WTC11 (cell line): Measurements from ENCODE around the gene NRSN1. TPM values are rescaled to one million over a fixed set of nuclear protein-coding genes. Genes with fewer than 3 reads are reported as not detected.

ENCODE experiments used
- ATAC-seq: fragments of 200-7000 bp; cut with Tn5 transposase; 2 replicates; pipeline ENCODE4 v1.10.0; 2021; ENCODE audit warnings: mild to moderate bottlenecking, moderate library complexity
- CTCF ChIA-PET: fragments of 300-600 bp; sonication (Branson Sonifier 250); formaldehyde crosslinking; loops from one replicate; lab custom pipeline; 2021; ENCODE audit warnings: antibody characterized with exemption; lab: Charles Lee
- POLR2A ChIA-PET: fragments of 350-600 bp; sonication (Branson Sonifier 250); formaldehyde crosslinking; loops from one replicate; lab custom pipeline; 2021; ENCODE audit warnings: antibody characterized with exemption; lab: Charles Lee
- DNase-seq: peaks from one replicate; pipeline ENCODE4 v3.0.0; 2021; ENCODE audit warnings: low spot score
- H3K27ac Mint-ChIP-seq: 2 replicates; pipeline ENCODE4 v1.8.0; 2021; ENCODE audit warnings: mixed read lengths
- H3K27me3 Mint-ChIP-seq: 2 replicates; pipeline ENCODE4 v1.8.0; 2021; ENCODE audit warnings: low read depth, mild to moderate bottlenecking, moderate library complexity, mixed read lengths
- H3K36me3 Mint-ChIP-seq: 2 replicates; pipeline ENCODE4 v1.8.0; 2021; ENCODE audit warnings: mixed read lengths
- H3K4me1 Mint-ChIP-seq: 2 replicates; pipeline ENCODE4 v1.8.0; 2022; ENCODE audit warnings: mixed read lengths
- H3K4me3 Mint-ChIP-seq: 2 replicates; pipeline ENCODE4 v1.8.0; 2021; ENCODE audit warnings: mild to moderate bottlenecking, moderate library complexity, mixed read lengths
- H3K9me3 Mint-ChIP-seq: 2 replicates; pipeline ENCODE4 v1.8.0; 2021; ENCODE audit warnings: mixed read lengths
- AFF4 ChIP-seq: sonication (generic); formaldehyde crosslinking; IDR thresholded peaks from 2 replicates; pipeline ENCODE4 v1.8.1; 2023; ENCODE audit warnings: mild to moderate bottlenecking, missing genetic modification reagents, borderline replicate concordance
- ATF3 ChIP-seq: sonication (generic); formaldehyde crosslinking; conservative IDR thresholded peaks from 2 replicates; pipeline ENCODE4 v1.8.1; 2022; ENCODE audit warnings: mild to moderate bottlenecking, missing genetic modification reagents
- CBFB ChIP-seq: sonication (generic); formaldehyde crosslinking; IDR thresholded peaks from 2 replicates; pipeline ENCODE4 v1.8.1; 2022; ENCODE audit warnings: mild to moderate bottlenecking, low read depth, missing genetic modification reagents
- ELF4 ChIP-seq: sonication (generic); formaldehyde crosslinking; IDR thresholded peaks from 2 replicates; pipeline ENCODE4 v1.8.1; 2022; ENCODE audit warnings: low read depth, mild to moderate bottlenecking, moderate library complexity, missing genetic modification reagents
- ESRRA ChIP-seq: sonication (generic); formaldehyde crosslinking; IDR thresholded peaks from 2 replicates; pipeline ENCODE4 v1.8.1; 2022; ENCODE audit warnings: mild to moderate bottlenecking, missing genetic modification reagents, borderline replicate concordance
- FOXP1 ChIP-seq: sonication (generic); formaldehyde crosslinking; IDR thresholded peaks from 2 replicates; pipeline ENCODE4 v1.8.0; 2022; ENCODE audit warnings: missing genetic modification reagents, mild to moderate bottlenecking, moderate library complexity, borderline replicate concordance
- GRHL2 ChIP-seq: fragments of 250-450 bp; sonication (Bioruptor Pico); IDR thresholded peaks from 2 replicates; pipeline ENCODE4 v1.8.0; 2022; ENCODE audit warnings: mild to moderate bottlenecking, moderate library complexity; ENCODE audit not compliant: insufficient replicate concordance, severe bottlenecking
- JAZF1 ChIP-seq: fragments of 250-450 bp; sonication (Bioruptor Pico); IDR thresholded peaks from 2 replicates; pipeline ENCODE4 v1.9.0; 2021; ENCODE audit warnings: moderate library complexity, mild to moderate bottlenecking, inconsistent platforms
- MAX ChIP-seq: sonication (generic); formaldehyde crosslinking; IDR thresholded peaks from 2 replicates; pipeline ENCODE4 v1.8.0; 2022; ENCODE audit warnings: mild to moderate bottlenecking, missing genetic modification reagents
- MXD4 ChIP-seq: fragments of 250-450 bp; sonication (Bioruptor Pico); IDR thresholded peaks from 2 replicates; pipeline ENCODE4 v1.8.0; 2021; ENCODE audit warnings: mild to moderate bottlenecking, moderate library complexity, borderline replicate concordance
- NFATC4 ChIP-seq: fragments of 250-450 bp; sonication (Bioruptor Pico); IDR thresholded peaks from 2 replicates; pipeline ENCODE4 v1.9.0; 2021; ENCODE audit warnings: mild to moderate bottlenecking
- SMAD3 ChIP-seq: sonication (generic); formaldehyde crosslinking; IDR thresholded peaks from 2 replicates; pipeline ENCODE4 v1.8.0; 2022; ENCODE audit warnings: missing genetic modification reagents, mild to moderate bottlenecking, borderline replicate concordance
- SOX15 ChIP-seq: fragments of 250-450 bp; sonication (Bioruptor Pico); IDR thresholded peaks from 2 replicates; pipeline ENCODE4 v1.9.0; 2021; ENCODE audit warnings: mild to moderate bottlenecking
- TP53 ChIP-seq: sonication (generic); formaldehyde crosslinking; IDR thresholded peaks from 2 replicates; pipeline ENCODE4 v1.8.1; 2023; ENCODE audit warnings: mild to moderate bottlenecking, missing genetic modification reagents
- ZBTB21 ChIP-seq: sonication (generic); formaldehyde crosslinking; IDR thresholded peaks from 2 replicates; pipeline ENCODE4 v1.8.1; 2023; ENCODE audit warnings: mild to moderate bottlenecking, missing genetic modification reagents, borderline replicate concordance
- ZNF396 ChIP-seq: fragments of 250-450 bp; sonication (Bioruptor Pico); IDR thresholded peaks from 2 replicates; pipeline ENCODE4 v1.8.0; 2021; ENCODE audit warnings: mild to moderate bottlenecking, moderate library complexity, borderline replicate concordance
- ZNF423 ChIP-seq: fragments of 250-450 bp; sonication (Bioruptor Pico); IDR thresholded peaks from 2 replicates; pipeline ENCODE4 v2.1.2; 2022; ENCODE audit warnings: mild to moderate bottlenecking, moderate library complexity
- ZNF425 ChIP-seq: fragments of 250-450 bp; sonication (Bioruptor Pico); conservative IDR thresholded peaks from 2 replicates; pipeline ENCODE4 v1.9.0; 2021; ENCODE audit warnings: mild to moderate bottlenecking
- total RNA-seq: library from RNA; stranded (reverse); gene quantifications from 3 replicates; pipeline ENCODE4 v1.2.3, GENCODE V29; 2021
- TF ChIP-seq, protein P1 (sequence below): sonication (generic); formaldehyde crosslinking; IDR thresholded peaks from 2 replicates; pipeline ENCODE4 v1.8.1; 2022; ENCODE audit warnings: low read depth, mild to moderate bottlenecking, moderate library complexity, missing genetic modification reagents, borderline replicate concordance
- TF ChIP-seq, protein P2 (sequence below): sonication (generic); formaldehyde crosslinking; IDR thresholded peaks from 2 replicates; pipeline ENCODE4 v1.8.0; 2023; ENCODE audit warnings: missing genetic modification reagents
- TF ChIP-seq, protein P3 (sequence below): sonication (generic); formaldehyde crosslinking; IDR thresholded peaks from 2 replicates; pipeline ENCODE4 v1.8.1; 2023; ENCODE audit warnings: mild to moderate bottlenecking, missing genetic modification reagents
- TF ChIP-seq, protein P4 (sequence below): sonication (generic); formaldehyde crosslinking; IDR thresholded peaks from 2 replicates; pipeline ENCODE4 v1.8.0; 2022; ENCODE audit warnings: mild to moderate bottlenecking, missing genetic modification reagents
- TF ChIP-seq, protein P5 (sequence below): fragments of 250-450 bp; sonication (Bioruptor Pico); IDR thresholded peaks from 2 replicates; pipeline ENCODE4 v1.9.0; 2021; ENCODE audit warnings: mild to moderate bottlenecking

Gene NRSN1
- total RNA-seq, 1 experiment from 2014 or later: not detected

GRCh38 chr6:24154121-24154520 lies 28.1 kb downstream of the NRSN1 start:
- TF ChIP-seq, protein P1, sequence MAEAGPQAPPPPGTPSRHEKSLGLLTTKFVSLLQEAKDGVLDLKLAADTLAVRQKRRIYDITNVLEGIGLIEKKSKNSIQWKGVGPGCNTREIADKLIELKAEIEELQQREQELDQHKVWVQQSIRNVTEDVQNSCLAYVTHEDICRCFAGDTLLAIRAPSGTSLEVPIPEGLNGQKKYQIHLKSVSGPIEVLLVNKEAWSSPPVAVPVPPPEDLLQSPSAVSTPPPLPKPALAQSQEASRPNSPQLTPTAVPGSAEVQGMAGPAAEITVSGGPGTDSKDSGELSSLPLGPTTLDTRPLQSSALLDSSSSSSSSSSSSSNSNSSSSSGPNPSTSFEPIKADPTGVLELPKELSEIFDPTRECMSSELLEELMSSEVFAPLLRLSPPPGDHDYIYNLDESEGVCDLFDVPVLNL: no peak
- TF ChIP-seq SMAD3 (CRISPR knock-in tag) (no peak), GRHL2 (no peak), ZBTB21 (no peak), ELF4 (CRISPR knock-in tag) (no peak), SOX15 (CRISPR knock-in tag) (no peak), ZNF425 (CRISPR knock-in tag) (no peak), CBFB (CRISPR knock-in tag) (no peak), ZNF396 (CRISPR knock-in tag) (no peak), JAZF1 (CRISPR knock-in tag) (no peak), TP53 (CRISPR knock-in tag) (no peak), MAX (CRISPR knock-in tag) (no peak), NFATC4 (CRISPR knock-in tag) (no peak)
- TF ChIP-seq, protein P2, sequence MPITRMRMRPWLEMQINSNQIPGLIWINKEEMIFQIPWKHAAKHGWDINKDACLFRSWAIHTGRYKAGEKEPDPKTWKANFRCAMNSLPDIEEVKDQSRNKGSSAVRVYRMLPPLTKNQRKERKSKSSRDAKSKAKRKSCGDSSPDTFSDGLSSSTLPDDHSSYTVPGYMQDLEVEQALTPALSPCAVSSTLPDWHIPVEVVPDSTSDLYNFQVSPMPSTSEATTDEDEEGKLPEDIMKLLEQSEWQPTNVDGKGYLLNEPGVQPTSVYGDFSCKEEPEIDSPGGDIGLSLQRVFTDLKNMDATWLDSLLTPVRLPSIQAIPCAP (CRISPR knock-in tag): no peak
- TF ChIP-seq, protein P3, sequence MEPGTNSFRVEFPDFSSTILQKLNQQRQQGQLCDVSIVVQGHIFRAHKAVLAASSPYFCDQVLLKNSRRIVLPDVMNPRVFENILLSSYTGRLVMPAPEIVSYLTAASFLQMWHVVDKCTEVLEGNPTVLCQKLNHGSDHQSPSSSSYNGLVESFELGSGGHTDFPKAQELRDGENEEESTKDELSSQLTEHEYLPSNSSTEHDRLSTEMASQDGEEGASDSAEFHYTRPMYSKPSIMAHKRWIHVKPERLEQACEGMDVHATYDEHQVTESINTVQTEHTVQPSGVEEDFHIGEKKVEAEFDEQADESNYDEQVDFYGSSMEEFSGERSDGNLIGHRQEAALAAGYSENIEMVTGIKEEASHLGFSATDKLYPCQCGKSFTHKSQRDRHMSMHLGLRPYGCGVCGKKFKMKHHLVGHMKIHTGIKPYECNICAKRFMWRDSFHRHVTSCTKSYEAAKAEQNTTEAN (CRISPR knock-in tag): no peak
- TF ChIP-seq, protein P4, sequence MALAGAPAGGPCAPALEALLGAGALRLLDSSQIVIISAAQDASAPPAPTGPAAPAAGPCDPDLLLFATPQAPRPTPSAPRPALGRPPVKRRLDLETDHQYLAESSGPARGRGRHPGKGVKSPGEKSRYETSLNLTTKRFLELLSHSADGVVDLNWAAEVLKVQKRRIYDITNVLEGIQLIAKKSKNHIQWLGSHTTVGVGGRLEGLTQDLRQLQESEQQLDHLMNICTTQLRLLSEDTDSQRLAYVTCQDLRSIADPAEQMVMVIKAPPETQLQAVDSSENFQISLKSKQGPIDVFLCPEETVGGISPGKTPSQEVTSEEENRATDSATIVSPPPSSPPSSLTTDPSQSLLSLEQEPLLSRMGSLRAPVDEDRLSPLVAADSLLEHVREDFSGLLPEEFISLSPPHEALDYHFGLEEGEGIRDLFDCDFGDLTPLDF (CRISPR knock-in tag): no peak
- TF ChIP-seq, protein P5, sequence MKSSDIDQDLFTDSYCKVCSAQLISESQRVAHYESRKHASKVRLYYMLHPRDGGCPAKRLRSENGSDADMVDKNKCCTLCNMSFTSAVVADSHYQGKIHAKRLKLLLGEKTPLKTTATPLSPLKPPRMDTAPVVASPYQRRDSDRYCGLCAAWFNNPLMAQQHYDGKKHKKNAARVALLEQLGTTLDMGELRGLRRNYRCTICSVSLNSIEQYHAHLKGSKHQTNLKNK (CRISPR knock-in tag): no peak
- no peak for DNase-seq

GRCh38 chr6:24157886-24158285 lies 31.9 kb downstream of the NRSN1 start:
- no peaks in the 10 kb centered on the region for H3K36me3 Mint-ChIP-seq
- no peak overlapping the region for H3K27ac Mint-ChIP-seq
- DNase-seq (no peak), ATAC-seq (no peak)
- CTCF ChIA-PET: no interaction called here
- no peaks in the 10 kb centered on the region for H3K27me3 Mint-ChIP-seq
- no peaks in the 10 kb centered on the region for H3K4me1 Mint-ChIP-seq
- POLR2A ChIA-PET: no interaction called here
- H3K4me3 Mint-ChIP-seq: no peak overlapping the region
- H3K9me3 Mint-ChIP-seq: no peaks in the 10 kb centered on the region
- TF ChIP-seq ESRRA (CRISPR knock-in tag) (no peak), GRHL2 (no peak), AFF4 (CRISPR knock-in tag) (no peak), ZNF423 (no peak), MXD4 (no peak), ATF3 (CRISPR knock-in tag) (no peak), FOXP1 (CRISPR knock-in tag) (no peak)

More at GRCh38 chr6:24154121-24154520, 28.1 kb downstream of the NRSN1 start:
- no peak overlapping the region for H3K27ac Mint-ChIP-seq
- H3K4me3 Mint-ChIP-seq: no peak overlapping the region
- ChIA-PET CTCF (no interaction called here), POLR2A (no interaction called here)
- ATAC-seq: no peak
- H3K36me3 Mint-ChIP-seq: no peaks in the 10 kb centered on the region
- no peaks in the 10 kb centered on the region for H3K27me3 Mint-ChIP-seq
- peaks cover 9% of the 10 kb centered on the region; the same call in 1 of the 2 replicates for H3K9me3 Mint-ChIP-seq
- no peaks in the 10 kb centered on the region for H3K4me1 Mint-ChIP-seq
